Activated CD8-positive, alpha-beta T cell treated with anti-CD3 and anti-CD28 coated beads, Interleukin-2, amount 10 ng/mL, durations not matched to agents 7 days and 5 days (primary cell): ENCODE results near the gene USP5. TPM values are rescaled to one million over a fixed set of nuclear protein-coding genes. Genes with fewer than 3 reads are reported as not detected.

Experiments used
- ATAC-seq: fragments of 150-1000 bp; cut with Tn5 transposase; one replicate; pipeline ENCODE4 v1.10.0; 2021; ENCODE audit warnings: moderate library complexity
- CTCF ChIA-PET: fragments of 350-600 bp; sonication (Branson Sonifier 250); formaldehyde crosslinking; loops from one replicate; lab custom pipeline; 2021; ENCODE audit warnings: antibody characterized with exemption; lab: Charles Lee
- POLR2A ChIA-PET: fragments of 350-600 bp; sonication (Branson Sonifier 250); formaldehyde crosslinking; loops from one replicate; lab custom pipeline; 2021; ENCODE audit warnings: antibody characterized with exemption; lab: Charles Lee
- DNase-seq: peaks from one replicate; pipeline ENCODE4 v3.0.0-alpha.2; 2020
- H3K27ac Mint-ChIP-seq: one replicate; pipeline ENCODE4 v1.8.0; 2021; ENCODE audit warnings: mild to moderate bottlenecking, mixed read lengths
- H3K27me3 Mint-ChIP-seq: one replicate; pipeline ENCODE4 v1.8.0; 2021; ENCODE audit warnings: low read depth, mixed read lengths
- H3K36me3 Mint-ChIP-seq: one replicate; pipeline ENCODE4 v1.8.0; 2021; ENCODE audit warnings: low read depth, mixed read lengths
- H3K4me1 Mint-ChIP-seq: one replicate; pipeline ENCODE4 v1.8.0; 2021; ENCODE audit warnings: low read depth, mixed read lengths
- H3K4me3 Mint-ChIP-seq: one replicate; pipeline ENCODE4 v1.8.0; 2021; ENCODE audit warnings: mild to moderate bottlenecking, mixed read lengths
- H3K9me3 Mint-ChIP-seq: one replicate; pipeline ENCODE4 v1.8.0; 2022; ENCODE audit warnings: mixed read lengths; ENCODE audit not compliant: insufficient read depth
- total RNA-seq, 2 experiments: library from RNA; stranded (reverse); gene quantifications; one replicate each; pipeline ENCODE4 v1.2.3, GENCODE V29; 2021

Gene USP5
- total RNA-seq, 2 experiments from 2014 or later, result 105 to 108 TPM

DNA sequence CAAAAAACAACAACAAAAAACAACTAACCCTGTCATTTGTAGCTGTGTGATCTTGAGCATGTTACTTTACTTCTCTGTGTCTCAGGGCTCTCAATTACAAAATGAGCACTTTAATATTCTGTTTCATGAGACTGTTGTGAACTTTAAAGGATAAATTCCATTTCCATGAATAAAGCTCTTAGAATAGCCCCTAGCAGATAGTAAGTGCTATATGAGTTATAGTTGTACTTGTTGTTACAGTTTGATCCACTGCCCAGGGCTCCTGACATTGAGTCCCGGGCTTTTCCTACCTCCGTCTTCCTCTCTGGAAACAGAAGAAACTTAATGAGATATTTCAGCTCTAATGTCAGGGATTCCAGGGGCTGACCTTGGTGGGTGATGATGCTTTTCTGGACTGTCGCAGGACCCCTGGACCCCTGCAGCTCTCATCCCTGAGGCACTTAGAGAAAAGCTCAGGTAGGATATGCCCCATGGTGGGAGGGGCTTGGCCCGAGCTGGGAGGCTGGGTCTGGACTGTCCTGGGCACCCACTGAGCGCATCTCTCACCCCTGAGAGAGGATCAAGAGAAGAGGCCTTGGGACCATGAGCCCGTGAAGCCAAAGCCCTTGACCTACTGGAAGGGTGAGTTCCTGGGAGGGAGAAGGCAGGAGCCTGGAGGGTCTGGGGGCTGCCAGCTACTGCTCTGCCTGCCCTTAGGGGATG lies 18.6 kb upstream of the USP5 start:
- H3K27me3 Mint-ChIP-seq, result peaks cover 28% of the 10 kb centered on the region
- DNase-seq (no peak), ATAC-seq (no peak)
- H3K9me3 Mint-ChIP-seq, result no peaks in the 10 kb centered on the region
- no peak overlapping the region for H3K27ac Mint-ChIP-seq
- ChIA-PET CTCF (interaction anchor here (0.6 to 9.2 kb wide), 13 partner anchors 8 to 410 kb away, joined by 3 to 130 read pairs (median 13); partner anchors contain the start of genes CD4, CDCA3, COPS7A and GPR162), POLR2A (interaction anchor here (1.4 to 1.5 kb wide), 2 partner anchors 19 to 80 kb away, joined by 3 to 6 read pairs; partner anchors contain the start of genes MLF2 and USP5)
- H3K4me3 Mint-ChIP-seq, result no peak overlapping the region
- peaks cover 12% of the 10 kb centered on the region for H3K4me1 Mint-ChIP-seq
- no peaks in the 10 kb centered on the region for H3K36me3 Mint-ChIP-seq

DNA sequence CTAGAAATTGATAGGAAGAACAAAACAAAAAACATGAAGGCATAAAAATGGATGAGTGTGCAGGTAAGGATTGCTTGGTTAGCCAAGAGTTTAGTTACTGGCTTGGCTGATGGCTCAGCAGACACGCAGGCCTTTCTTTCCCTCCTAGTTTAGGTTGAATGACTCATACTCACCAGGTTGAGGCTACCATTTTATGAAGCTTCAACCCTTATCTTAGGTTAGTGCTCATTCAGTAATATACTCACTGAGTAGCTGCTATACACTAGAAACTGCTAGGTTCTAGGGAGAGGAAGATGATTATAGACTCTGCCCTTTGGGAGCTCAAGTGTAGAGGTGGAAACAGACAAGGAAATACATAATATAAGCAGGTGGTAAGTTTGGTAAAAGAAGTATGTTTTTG lies 17.7 kb upstream of the USP5 start:
- ATAC-seq, result no peak
- H3K27ac Mint-ChIP-seq, result no peak overlapping the region

DNA sequence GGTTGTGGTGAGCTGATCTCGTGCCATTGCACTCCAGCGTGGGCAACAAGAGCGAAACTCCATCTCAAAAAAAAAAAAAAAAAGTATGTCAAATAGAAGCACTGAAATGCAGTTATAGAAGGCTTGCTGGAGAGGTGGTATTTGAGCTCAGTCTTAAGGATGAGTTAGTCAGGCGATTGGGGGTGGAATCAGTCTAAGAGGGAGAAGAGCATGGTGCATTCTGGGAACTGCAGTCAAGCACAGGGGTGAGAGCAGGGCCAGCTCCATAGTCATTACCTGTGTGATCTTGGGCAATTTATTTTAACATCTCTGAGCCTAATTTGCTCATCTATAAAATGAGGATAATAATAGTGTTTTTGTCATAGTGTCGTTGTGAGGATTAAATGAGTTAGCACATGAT lies 17.1 kb upstream of the USP5 start:
- H3K36me3 Mint-ChIP-seq, result no peaks in the 10 kb centered on the region
- no peak overlapping the region for H3K4me3 Mint-ChIP-seq
- ATAC-seq, result no peak
- ChIA-PET CTCF (interaction anchor here (0.6 to 9.2 kb wide), 19 partner anchors 10 to 282 kb away, joined by 3 to 130 read pairs (median 6); partner anchors contain the start of genes CD4, CDCA3, COPS7A and GPR162), POLR2A (interaction anchor here (1.0 to 1.1 kb wide), 2 partner anchors 9 to 16 kb away, joined by 3 to 4 read pairs; partner anchors contain the start of gene CDCA3)
- peaks cover 17% of the 10 kb centered on the region for H3K27me3 Mint-ChIP-seq
- no peak overlapping the region for H3K27ac Mint-ChIP-seq
- H3K9me3 Mint-ChIP-seq, result no peaks in the 10 kb centered on the region
- no peak for DNase-seq
- H3K4me1 Mint-ChIP-seq, result peaks cover 3% of the 10 kb centered on the region

More for the DNA sequence above, 17.7 kb upstream of the USP5 start:
- ChIA-PET POLR2A (interaction anchor here (1.0 to 1.1 kb wide), 2 partner anchors 10 to 17 kb away, joined by 3 to 4 read pairs; partner anchors contain the start of gene CDCA3), CTCF (interaction anchor here (0.6 to 9.2 kb wide), 20 partner anchors 9 to 410 kb away, joined by 3 to 130 read pairs (median 6); partner anchors contain the start of genes CD4, CDCA3, COPS7A and GPR162)
- no peak for DNase-seq
- Mint-ChIP-seq H3K4me3 (no peak overlapping the region), H3K9me3 (no peaks in the 10 kb centered on the region), H3K4me1 (peaks cover 7% of the 10 kb centered on the region), H3K36me3 (no peaks in the 10 kb centered on the region), H3K27me3 (peaks cover 22% of the 10 kb centered on the region)

DNA sequence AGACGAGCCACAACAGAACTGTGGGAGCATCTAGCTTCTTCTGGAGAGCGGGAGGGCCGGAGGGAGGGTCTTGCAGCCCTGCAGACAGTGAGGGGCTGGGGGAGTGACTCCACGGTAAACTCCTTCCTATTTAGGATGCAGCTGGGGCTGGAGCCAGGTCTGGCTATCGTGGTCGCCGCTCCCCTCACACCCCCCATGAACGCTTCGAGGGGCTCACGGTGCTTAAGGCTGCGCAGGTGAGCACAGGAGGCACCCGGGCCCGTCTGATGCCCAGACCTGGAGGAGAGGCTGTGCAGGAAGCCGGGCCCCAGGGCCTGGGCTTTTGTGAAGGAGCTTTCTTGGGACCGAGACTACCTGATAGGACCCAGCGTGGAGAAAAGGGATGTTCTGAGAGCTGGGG lies 15.1 kb upstream of the USP5 start:
- ChIA-PET POLR2A (interaction anchor here (0.5 kb wide), 1 partner anchor 27 kb away, joined by 3 read pairs; no protein-coding TSS in a partner anchor), CTCF (interaction anchor here (0.9 to 9.2 kb wide), 10 partner anchors 11 to 148 kb away, joined by 3 to 130 read pairs (median 4); partner anchors contain the start of genes CD4, CDCA3, GPR162 and MLF2)
- Mint-ChIP-seq H3K4me3 (no peak overlapping the region), H3K27me3 (peaks cover 3% of the 10 kb centered on the region), H3K9me3 (no peaks in the 10 kb centered on the region), H3K27ac (no peak overlapping the region), H3K4me1 (peaks cover 3% of the 10 kb centered on the region), H3K36me3 (no peaks in the 10 kb centered on the region)
- DNase-seq (no peak), ATAC-seq (no peak)

DNA sequence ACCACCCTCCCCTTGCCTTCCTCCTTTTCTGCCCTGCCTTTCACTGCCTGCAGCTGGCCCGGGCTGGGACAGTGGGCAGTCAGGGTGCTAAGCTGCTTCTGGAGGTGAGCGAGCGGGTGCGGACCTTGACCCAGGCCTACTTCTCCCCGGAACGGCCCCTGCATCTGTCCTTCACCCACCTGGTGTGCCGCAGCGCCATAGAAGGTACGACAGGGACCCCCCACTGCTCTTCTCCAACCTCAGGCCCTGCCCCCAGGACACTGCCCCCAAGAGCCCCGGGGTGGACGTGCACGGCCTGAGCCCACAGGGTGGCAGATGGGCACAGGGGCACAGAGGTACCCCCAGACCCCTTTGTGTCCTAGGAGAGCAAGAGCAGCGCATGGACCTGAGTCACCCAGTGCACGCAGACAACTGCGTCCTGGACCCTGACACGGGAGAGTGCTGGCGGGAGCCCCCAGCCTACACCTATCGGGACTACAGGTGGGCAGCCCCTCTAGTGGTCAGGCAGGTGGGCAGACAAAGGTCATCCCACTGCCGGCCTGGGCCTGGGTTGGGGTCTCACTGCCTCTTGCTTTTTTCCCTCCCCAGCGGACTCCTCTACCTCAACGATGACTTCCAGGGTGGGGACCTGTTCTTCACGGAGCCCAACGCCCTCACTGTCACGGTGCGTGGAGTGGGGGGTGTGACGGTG lies 14.4 kb upstream of the USP5 start:
- Mint-ChIP-seq H3K4me1 (peaks cover 3% of the 10 kb centered on the region), H3K9me3 (no peaks in the 10 kb centered on the region), H3K36me3 (no peaks in the 10 kb centered on the region), H3K27me3 (peaks cover 3% of the 10 kb centered on the region), H3K27ac (no peak overlapping the region), H3K4me3 (no peak overlapping the region)
- ChIA-PET CTCF (interaction anchor here (0.9 to 9.2 kb wide), 6 partner anchors 12 to 84 kb away, joined by 4 to 130 read pairs (median 8); partner anchors contain the start of genes CDCA3, GPR162, MLF2 and USP5), POLR2A (interaction anchor here (0.5 to 3.0 kb wide), 2 partner anchors 14 to 28 kb away, joined by 3 to 14 read pairs; partner anchors contain the start of genes CDCA3 and USP5)
- DNase-seq (no peak), ATAC-seq (no peak)

DNA sequence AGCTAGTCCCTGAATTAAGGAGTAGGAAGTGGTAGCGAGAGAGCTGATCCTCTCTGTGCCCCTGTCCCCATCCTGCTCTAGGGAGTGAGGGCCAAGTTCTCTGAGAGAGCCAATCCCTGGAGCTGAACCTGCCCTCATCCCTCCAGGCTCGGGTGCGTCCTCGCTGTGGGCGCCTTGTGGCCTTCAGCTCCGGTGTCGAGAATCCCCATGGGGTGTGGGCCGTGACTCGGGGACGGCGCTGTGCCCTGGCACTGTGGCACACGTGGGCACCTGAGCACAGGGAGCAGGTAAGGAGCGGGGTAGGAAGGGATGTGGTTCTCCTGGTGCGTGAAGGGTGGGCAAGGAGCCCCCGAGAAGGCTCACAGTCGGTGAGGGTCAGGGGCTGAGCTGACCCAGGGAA lies 13.1 kb upstream of the USP5 start:
- no peak overlapping the region for H3K27ac Mint-ChIP-seq
- no peaks in the 10 kb centered on the region for H3K36me3 Mint-ChIP-seq
- no peak for DNase-seq
- no peak for ATAC-seq
- POLR2A ChIA-PET, result interaction anchor here (3.0 kb wide), 1 partner anchor 13 kb away, joined by 14 read pairs; the partner anchor contains the start of genes CDCA3 and USP5
- H3K4me3 Mint-ChIP-seq, result no peak overlapping the region
- H3K9me3 Mint-ChIP-seq, result no peaks in the 10 kb centered on the region
- peaks cover 3% of the 10 kb centered on the region for H3K4me1 Mint-ChIP-seq
- CTCF ChIA-PET, result interaction anchor here (2.3 to 9.2 kb wide), 2 partner anchors 10 to 85 kb away, joined by 11 to 130 read pairs; partner anchors contain the start of genes CDCA3, MLF2 and USP5
- H3K27me3 Mint-ChIP-seq, result peaks cover 3% of the 10 kb centered on the region

DNA sequence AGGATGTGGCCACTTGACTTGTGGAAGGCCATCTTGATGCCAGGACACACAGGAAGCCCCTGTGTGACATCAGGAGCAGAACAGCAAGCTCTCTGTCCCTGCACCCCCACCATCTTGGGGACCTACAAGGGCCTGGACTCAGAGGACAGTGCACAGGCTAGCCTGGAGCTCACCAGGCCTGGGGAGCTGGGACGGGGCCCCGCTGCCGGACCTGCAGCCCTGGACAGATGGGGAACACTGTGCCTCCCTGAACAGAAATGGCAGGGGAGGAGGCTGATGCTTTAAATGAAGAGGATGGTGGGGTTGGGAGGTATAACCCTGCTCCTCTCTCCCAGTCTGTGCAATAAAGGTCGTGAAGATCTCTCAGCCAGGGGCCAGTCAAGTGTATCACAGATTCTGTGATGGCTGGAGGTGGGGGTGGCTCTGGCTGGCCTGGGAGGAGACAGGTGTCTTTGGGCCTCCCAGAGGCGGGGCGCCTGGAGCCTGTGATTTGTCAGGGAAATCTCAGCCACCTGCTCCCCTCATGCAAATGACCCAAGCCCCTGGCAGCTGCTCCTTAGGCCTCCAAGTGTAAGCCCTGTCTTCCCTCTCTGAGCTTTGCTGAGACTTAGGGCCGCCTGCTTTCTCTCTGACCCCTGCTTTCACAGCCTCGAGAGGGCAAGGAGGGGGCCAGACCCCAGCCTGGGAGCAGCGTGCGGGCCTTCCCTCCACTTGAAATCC lies 12.3 kb upstream of the USP5 start:
- POLR2A ChIA-PET, result interaction anchor here (3.0 kb wide), 1 partner anchor 12 kb away, joined by 14 read pairs; the partner anchor contains the start of genes CDCA3 and USP5
- DNase-seq (no peak), ATAC-seq (no peak)
- Mint-ChIP-seq H3K4me1 (peaks cover 3% of the 10 kb centered on the region), H3K27ac (no peak overlapping the region), H3K36me3 (no peaks in the 10 kb centered on the region), H3K4me3 (no peak overlapping the region), H3K9me3 (no peaks in the 10 kb centered on the region), H3K27me3 (peaks cover 3% of the 10 kb centered on the region)
- CTCF ChIA-PET, result interaction anchor here (1.2 to 9.2 kb wide), 3 partner anchors 10 to 86 kb away, joined by 3 to 130 read pairs (median 11); partner anchors contain the start of genes CDCA3, MLF2 and USP5

DNA sequence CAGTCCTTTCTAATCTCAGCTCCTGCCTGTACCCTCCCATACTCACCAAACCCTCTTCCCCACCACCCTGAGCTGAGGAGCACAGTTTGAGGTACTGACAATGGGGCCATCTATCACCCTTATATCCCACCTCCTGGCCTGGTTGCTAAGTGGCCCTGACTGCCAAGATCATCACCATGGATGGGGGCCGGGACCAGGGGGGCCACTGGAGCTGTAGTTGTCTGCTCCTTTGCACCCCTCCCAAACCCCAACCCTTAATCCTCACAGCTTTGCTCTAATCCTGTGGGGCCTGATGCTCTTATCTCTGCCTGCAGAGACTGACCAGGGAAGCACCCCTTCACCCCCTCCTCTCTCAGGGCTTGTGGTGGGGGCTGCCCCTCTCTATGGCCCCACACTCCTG lies 11.6 kb upstream of the USP5 start:
- POLR2A ChIA-PET, result interaction anchor here (0.5 to 3.0 kb wide), 2 partner anchors 12 to 102 kb away, joined by 3 to 14 read pairs; partner anchors contain the start of genes CDCA3 and USP5
- no peak for ATAC-seq
- CTCF ChIA-PET, result interaction anchor here (1.2 to 9.2 kb wide), 2 partner anchors 9 to 14 kb away, joined by 3 to 130 read pairs; partner anchors contain the start of genes CDCA3 and USP5
- DNase-seq, result no peak
- H3K27ac Mint-ChIP-seq, result no peak overlapping the region
- H3K4me1 Mint-ChIP-seq, result peaks cover 3% of the 10 kb centered on the region
- H3K4me3 Mint-ChIP-seq, result no peak overlapping the region
- H3K9me3 Mint-ChIP-seq, result no peaks in the 10 kb centered on the region
- no peaks in the 10 kb centered on the region for H3K27me3 Mint-ChIP-seq
- no peaks in the 10 kb centered on the region for H3K36me3 Mint-ChIP-seq

DNA sequence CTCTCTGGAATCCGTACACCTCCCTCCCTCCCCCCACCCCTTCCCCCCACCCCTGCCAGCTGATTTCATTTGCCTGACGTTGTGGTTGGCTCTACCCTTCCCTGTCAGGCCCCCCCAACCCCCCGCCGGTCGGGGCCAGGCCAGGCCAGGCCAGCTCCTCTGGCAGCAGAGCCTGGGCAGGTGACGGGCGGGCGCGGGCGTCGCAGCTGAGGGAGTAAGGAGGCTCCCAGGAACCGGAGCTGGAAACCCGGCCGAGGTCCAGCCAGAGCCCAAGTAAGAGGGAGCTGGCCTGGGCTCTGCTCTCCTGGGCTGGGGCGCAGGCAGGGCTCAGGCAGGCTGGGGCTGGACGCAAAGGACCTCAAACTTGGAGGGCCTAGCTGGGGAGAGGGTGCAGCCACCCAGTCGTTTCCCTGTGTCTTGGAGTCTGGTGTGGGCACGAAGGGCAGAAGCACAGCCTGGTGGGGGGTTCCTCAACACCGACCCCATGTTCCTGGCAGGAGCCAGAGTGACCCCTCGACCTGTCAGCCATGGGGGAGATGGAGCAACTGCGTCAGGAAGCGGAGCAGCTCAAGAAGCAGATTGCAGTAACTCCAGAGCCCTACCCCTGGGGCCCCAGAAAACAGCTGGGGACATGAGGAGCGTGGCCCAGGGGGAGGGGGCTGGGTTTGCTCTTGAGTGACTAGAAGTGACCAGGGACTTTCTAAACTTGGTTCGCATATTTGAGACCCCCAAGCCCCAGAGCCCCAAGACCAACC lies 11.0 kb upstream of the USP5 start, which contains the start of gene GNB3:
Gene GNB3 (plus strand): TSS at position 165 of the 755 bp plus-strand sequence. CDS start 363 bp downstream, at position 528.
- no peaks in the 10 kb centered on the region for H3K27me3 Mint-ChIP-seq
- CTCF ChIA-PET, result interaction anchor here (1.2 to 9.2 kb wide), 3 partner anchors 8 to 15 kb away, joined by 3 to 130 read pairs (median 5); partner anchors contain the start of genes CDCA3 and USP5
- no peak for DNase-seq
- H3K36me3 Mint-ChIP-seq, result peaks cover 2% of the 10 kb centered on the region
- POLR2A ChIA-PET, result interaction anchor here (0.5 to 3.3 kb wide), 3 partner anchors 10 to 102 kb away, joined by 3 to 15 read pairs (median 14); partner anchors contain the start of genes CDCA3 and USP5
- no peaks in the 10 kb centered on the region for H3K4me1 Mint-ChIP-seq
- no peak within 1 kb of the TSS for H3K27ac Mint-ChIP-seq
- H3K9me3 Mint-ChIP-seq, result no peaks in the 10 kb centered on the region
- no peak for ATAC-seq
- H3K4me3 Mint-ChIP-seq, result no peak within 1 kb of the TSS

DNA sequence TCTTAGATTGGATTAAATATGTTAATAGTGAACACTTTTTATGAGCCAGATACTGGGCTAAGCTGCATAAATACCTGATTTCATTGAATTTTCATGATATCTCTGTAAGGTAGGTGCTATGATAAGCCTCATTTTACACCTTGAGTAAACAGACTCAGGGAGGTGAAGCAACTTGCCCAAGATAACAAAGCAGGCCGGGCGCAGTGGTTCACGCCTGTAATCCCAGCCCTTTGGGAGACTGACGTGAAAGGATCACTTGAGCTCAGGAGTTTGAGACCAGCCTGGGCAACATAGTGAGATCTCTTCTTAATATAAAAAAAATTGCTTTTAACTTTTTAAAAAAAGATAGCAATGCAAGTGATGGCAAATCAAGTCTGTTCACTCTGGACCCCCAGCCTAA lies 9.9 kb upstream of the USP5 start:
- peaks cover 9% of the 10 kb centered on the region for H3K36me3 Mint-ChIP-seq
- H3K9me3 Mint-ChIP-seq, result no peaks in the 10 kb centered on the region
- no peaks in the 10 kb centered on the region for H3K27me3 Mint-ChIP-seq
- ATAC-seq (no peak), DNase-seq (no peak)
- H3K27ac Mint-ChIP-seq, result no peak overlapping the region
- CTCF ChIA-PET, result interaction anchor here (1.3 to 13.9 kb wide), 3 partner anchors 6 to 17 kb away, joined by 5 to 130 read pairs (median 6); partner anchors contain the start of genes CDCA3, GNB3 and USP5
- POLR2A ChIA-PET, result interaction anchor here (0.8 to 3.3 kb wide), 3 partner anchors 9 to 89 kb away, joined by 3 to 15 read pairs (median 4); partner anchors contain the start of genes CDCA3, MLF2 and USP5
- H3K4me1 Mint-ChIP-seq, result no peaks in the 10 kb centered on the region
- no peak overlapping the region for H3K4me3 Mint-ChIP-seq
